Fibroblast of gingiva (primary cell): ENCODE data around the gene ALPK1.

Source experiments
- DNase-seq: peaks from one replicate; pipeline ENCODE4 v3.0.0-alpha.2; 2011; ENCODE audit warnings: low read depth

Gene ALPK1

DNA sequence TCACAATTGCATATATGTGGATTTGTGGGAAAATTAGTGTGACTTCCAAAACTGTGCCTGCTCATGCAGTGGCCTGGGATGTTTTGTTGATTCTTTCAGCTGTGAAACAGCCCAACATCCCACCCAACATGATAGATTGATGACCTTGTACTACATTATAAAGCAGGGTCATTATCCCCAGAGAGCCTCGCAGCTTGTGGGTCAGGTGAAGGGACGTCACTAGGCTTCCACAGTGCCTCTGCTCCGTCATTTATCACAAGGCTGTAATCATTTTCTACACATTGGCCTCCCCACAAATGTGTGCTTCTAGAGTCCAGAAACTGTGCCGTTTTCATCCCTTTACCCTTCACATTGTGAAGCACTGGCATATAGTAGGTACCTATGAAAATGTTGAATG is 31.6 kb downstream of the ALPK1 start:
- no peak for DNase-seq

GRCh38 chr4:112329672-112330375 is 32.7 kb downstream of the ALPK1 start:
- DNase-seq, result no peak

GRCh38 chr4:112330921-112331320 is 33.8 kb downstream of the ALPK1 start:
- DNase-seq, result no peak

GRCh38 chr4:112332398-112332797 is 35.2 kb downstream of the ALPK1 start:
- DNase-seq, result no peak

GRCh38 chr4:112340023-112340422 is 42.9 kb downstream of the ALPK1 start:
- DNase-seq, result no peak

- DNase-seq, result no peak
These were observed 43.9 kb downstream of the ALPK1 start for GRCh38 chr4:112341033-112341432.

DNA sequence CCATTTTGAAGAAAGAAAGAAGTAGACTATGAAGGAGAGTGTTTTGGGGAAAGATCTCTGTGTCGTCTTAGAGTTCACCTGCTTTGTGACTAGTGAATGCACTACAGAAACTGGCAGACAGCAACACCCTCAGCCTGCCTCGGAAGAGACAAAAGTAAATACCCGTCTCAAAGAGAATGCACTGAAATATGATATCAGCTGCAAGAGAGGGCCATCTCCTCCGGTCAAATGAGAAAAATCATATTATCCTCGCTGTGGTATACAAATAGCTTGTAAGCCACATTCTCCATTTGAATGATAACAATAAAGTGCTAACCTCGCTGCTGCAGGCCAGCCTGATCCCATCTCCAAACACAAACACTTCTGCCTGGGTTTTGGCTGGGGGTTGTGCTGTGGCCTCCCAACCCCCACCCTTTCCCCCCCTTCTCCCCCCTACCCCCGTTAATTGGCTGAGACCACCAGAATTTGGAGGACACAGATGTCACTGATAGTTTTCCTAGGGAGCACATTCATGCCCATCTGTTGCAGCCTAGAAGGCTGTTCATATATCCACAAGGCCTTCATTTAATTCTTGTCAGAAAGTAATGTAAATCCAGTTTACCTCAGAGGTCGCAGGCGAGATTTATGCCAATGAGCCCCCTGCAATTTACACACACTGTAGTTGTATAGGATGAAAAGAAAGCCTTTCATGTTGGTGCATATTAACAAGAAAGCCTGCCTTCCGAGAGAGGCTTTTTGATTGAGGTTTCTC is 46.3 kb downstream of the ALPK1 start:
- no peak for DNase-seq

DNA sequence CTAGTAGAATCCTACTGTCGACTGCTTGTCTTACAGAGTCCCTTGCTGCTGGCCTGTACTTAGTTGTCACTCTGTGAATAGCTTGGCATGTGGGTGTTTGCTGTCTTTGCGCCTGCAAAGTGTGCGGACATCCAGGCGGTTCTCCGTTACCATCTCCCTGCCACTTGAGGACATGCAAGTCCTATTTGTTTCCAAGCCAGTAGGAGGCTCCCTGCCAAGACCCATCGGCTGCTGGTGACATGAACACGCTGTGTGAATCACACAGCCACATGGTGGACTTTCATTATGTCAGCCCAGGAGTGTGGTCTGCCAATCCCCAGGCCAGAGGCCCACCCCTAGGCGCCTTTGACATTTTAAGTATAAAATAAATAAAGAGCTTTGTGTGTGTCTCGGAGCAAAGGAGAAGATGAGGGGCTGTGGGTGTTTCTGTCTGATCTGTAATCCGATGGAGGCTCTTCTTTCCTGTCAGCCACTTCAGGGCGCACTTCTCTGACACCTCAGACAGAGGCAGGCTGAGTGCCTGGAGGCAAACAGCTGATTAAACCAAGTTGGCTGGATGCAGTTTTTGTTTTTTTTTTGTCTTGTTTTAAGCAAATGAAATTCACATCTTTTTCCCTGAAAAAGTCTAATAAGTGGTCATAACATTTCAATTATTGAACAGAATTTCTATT is 51.5 kb downstream of the ALPK1 start:
- peak; percentile 86 for DNase-seq

DNA sequence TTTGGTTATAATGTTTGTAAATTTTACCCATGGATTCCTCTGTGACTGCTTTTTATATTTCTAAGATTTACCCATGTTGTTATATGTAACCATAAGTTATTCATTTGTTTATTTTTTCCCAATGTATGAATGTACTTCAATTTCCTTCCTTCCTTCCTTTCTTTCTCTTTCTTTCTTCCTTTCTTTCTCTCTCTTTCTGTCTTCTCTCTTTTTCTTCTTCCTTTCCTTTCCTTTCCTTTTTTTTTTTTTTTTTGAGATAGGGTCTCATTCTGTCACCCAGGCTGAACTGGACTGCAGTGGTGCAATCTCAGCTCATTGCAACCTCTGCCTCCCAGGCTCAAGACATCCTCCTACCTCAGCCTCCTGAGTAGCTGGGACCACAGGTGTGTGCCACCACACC is 55.6 kb downstream of the ALPK1 start:
- no peak for DNase-seq

GRCh38 chr4:112355662-112356061 is 58.5 kb downstream of the ALPK1 start:
- DNase-seq, result no peak

DNA sequence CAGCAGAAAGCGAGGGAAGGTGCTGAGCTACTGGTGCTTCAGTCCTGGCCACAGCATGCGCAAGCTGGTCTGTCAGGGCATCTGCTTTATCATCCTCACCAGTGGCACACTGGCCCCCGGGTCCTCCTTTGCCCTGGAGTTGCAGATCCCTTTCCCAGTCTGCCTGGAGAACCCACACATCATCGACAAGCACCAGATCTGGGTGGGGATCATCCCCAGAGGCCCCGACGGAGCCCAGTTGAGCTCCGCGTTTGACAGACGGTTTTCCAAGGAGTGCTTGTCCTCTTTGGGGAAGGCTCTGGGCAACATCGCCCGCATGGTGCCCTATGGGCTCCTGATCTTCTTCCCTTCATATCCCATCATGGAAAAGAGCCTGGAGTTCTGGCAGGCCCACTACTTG is 60.3 kb downstream of the ALPK1 start:
- DNase-seq, result no peak

GRCh38 chr4:112357897-112358296 is 60.7 kb downstream of the ALPK1 start:
- no peak for DNase-seq

DNA sequence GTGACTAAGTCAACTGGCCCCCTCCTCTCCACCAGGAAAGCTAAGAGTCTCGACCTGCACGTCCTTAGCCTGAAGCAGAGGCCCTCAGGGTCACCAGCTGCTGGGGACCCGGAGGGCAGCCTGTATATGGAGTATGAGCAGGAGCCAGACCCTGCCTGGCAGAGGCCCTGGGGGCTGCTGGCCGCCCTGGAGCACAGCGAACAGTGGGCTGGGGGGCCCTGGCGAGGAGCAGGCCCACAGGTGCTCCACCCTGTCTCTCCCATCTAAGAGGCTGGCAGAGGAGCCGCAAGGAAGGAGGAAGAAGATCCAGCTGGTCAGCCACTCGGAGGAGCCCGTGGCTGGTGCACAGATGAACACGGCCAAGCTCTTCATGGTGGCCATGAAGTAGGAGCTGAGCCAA is 61.2 kb downstream of the ALPK1 start:
- no peak for DNase-seq

- DNase-seq, result no peak
These were observed 62.0 kb downstream of the ALPK1 start for GRCh38 chr4:112358952-112359749.

GRCh38 chr4:112361181-112361791 is 64.1 kb downstream of the ALPK1 start:
- no peak for DNase-seq

DNA sequence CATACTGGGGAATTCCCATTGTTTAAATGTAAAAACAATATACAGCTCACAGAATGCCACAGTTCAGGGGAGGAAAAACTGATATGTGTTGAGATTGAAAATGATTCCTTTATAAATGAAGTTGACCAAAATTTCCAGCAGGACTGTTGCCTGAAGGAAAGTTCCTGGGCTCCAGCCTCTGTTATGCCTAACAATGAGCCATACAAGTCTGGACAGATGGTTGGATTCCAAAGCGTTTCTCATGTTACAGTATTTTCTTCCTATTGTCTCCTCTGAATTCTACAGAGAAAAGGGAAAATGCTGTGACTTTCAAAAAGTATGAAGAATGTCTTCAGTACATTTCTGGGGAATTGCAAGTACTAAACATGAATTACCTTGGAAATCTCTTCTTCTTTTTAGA is 73.3 kb downstream of the ALPK1 start:
- DNase-seq, result peak; percentile 15

DNA sequence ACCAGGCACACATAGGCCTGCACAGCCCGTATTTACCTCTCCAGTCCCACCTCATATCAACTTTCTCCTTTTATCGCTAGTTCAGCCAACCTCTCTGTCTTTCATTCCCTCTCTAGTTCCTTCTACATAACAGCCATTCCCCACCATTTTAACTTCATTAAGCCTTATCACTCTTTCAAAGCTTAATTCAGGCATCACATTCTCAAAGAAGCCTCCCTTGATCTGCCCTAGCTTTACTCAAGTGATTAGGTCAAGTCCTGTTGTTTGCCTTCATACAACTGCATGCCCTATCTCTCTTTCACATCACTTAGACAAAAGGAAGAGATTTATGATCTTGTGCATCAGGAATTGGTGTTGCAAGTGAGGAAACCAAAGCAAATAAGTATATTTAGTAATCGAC is 74.2 kb downstream of the ALPK1 start:
- DNase-seq, result no peak

- DNase-seq, result no peak
These were observed 77.7 kb downstream of the ALPK1 start for GRCh38 chr4:112374850-112375249.

- DNase-seq, result no peak
These were observed 80.0 kb downstream of the ALPK1 start for GRCh38 chr4:112377171-112377570.

DNA sequence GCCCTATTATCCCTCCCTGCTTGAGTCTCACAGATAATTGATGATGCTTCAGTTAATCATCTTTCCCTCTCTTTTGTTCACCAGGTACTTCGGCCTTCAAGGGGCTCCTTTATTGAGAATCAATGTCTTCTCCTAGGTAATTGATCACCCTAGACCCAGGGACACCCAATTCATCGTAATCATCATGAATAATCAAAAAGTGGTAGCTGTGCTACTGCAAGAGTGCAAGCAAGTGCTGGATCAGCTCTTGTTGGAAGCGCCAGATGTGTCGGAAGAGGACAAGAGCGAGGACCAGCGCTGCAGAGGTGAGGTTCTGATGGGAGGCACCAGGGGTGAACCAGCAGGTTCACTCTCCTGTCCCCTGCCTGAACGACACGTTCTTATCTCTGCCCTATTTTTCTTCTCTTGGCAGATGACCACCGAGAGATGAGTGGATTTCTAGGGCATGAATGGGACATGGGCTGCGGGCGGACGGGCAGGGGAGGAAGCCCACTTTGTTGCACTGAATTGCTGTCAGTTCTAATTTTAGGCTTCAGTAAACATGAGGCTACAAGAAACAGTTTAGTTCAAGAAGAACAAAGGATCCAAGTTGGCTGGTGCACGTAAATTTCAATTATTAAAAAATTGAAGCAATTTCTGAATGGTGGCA is 80.5 kb downstream of the ALPK1 start:
- DNase-seq, result no peak

DNA sequence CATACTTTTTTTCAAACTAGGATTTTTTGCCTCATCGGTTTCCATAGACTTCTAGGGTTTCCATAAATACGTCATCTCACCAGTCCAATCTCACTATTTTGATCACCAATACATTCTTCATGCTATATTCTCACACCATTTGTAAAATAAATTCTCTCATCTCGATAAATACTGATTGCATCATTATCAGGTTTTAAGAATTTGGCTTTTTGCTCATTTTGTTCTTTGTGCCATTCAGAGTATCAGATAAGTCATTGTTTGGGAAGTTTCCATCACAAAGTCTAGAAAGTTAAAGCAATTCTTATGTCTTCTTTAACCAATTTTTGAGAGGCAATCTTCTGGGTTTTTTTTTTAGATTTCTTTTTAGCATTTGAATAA is 81.1 kb downstream of the ALPK1 start:
- DNase-seq, result no peak

- no peak for DNase-seq
These were observed 81.7 kb downstream of the ALPK1 start for GRCh38 chr4:112378858-112379257.
